ENCODE data around the gene CEPT1. TPM values are rescaled to one million over a fixed set of nuclear protein-coding genes. Genes with fewer than 3 reads are reported as not detected.
A peak's percentile ranks its signal among the peaks of the same experiment; 100 is the strongest.

The CEPT1 gene
- total RNA-seq, 1 donor from 2014 or later, result 37.8 TPM

DNA sequence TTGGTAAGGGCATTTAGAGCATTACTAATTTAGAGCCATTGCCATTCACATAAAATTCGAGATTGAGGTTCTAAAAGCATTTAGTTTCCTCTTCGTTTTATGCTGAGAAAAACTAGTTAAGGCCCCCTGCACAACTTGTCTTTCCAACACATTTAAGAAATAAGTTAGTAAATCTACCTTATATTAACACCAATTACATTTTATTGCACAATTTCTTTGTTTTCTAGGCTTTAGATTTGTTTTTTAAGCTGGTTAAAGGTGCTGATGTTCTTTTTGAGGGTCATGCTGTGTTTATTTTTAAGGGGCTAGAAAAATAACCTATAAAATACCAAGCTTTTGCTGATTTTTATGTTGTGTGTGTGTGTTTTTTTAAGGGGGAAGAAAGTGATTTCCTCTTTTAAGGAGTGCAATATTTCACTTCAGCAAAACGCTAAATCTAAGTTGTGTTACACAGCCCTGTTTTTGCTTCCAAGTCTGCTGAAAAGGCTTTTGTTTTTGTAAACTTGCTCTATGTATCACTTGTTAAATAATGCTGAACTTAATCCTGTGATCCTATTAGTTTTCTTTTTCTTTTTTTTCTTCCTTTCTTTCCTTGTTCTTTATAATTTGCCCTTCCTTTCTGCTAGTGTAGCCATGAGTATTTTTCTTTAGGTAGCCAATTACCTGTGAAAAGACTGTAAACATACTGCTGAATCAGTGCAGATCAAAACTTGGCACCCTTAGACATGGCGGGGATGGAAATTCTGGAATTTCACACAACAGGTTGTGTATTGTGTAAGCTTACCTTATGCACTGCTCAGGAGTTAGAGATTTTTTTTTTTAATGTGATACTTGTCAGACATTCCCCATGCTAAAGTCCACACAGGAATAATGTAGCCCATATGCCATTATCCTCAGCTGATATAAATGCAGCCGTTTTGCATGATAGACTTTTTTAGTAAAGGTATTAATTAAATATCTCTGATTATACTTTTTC lies 1.5 kb downstream of the CEPT1 start:
- peaks cover 49% of the 10 kb centered on the region for H3K4me1 ChIP-seq
- intact Hi-C loops (cut with DNase I), result no loop called here
- TF ChIP-seq, protein P1, sequence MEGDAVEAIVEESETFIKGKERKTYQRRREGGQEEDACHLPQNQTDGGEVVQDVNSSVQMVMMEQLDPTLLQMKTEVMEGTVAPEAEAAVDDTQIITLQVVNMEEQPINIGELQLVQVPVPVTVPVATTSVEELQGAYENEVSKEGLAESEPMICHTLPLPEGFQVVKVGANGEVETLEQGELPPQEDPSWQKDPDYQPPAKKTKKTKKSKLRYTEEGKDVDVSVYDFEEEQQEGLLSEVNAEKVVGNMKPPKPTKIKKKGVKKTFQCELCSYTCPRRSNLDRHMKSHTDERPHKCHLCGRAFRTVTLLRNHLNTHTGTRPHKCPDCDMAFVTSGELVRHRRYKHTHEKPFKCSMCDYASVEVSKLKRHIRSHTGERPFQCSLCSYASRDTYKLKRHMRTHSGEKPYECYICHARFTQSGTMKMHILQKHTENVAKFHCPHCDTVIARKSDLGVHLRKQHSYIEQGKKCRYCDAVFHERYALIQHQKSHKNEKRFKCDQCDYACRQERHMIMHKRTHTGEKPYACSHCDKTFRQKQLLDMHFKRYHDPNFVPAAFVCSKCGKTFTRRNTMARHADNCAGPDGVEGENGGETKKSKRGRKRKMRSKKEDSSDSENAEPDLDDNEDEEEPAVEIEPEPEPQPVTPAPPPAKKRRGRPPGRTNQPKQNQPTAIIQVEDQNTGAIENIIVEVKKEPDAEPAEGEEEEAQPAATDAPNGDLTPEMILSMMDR (IDR thresholded peaks at IDR 0.05), result no peak
- no peak for TF ChIP-seq POLR2A (IDR thresholded peaks at IDR 0.05)

DNA sequence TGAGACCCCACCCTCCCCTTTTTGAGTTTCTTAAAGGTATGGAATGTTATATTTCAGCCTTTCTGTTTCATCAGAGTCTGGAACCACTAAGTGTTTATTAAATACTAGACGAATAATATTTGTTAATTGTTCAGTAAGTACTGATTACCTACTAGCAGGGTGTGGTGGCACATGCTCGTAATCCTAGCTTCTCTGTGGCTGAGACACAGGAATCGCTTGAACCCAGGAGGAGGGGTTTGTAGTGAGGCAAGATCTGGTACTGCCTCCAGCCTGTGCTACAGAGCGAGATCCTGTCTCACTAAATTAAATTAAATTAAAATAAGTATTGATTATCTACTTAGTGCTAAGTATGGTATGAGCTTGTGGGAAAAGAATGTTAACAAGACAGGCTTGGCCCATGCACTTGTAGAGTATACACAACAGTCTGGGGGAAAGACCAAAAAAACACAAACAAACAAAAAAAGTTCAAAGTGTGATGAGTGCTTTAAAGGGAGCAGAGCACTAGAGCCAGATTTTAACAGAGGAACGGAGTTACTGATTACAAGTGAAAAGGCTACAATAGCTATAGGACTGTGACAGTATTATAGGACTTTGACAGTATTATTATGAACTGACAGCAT lies 2.4 kb downstream of the CEPT1 start:
- no peak overlapping the region for H3K4me3 ChIP-seq
- DNase-seq (ENCODE audit: extremely low spot score in 2 of 2), result no peak
- H3K4me1 ChIP-seq, result peaks cover 49% of the 10 kb centered on the region
- intact Hi-C loops (cut with DNase I), result no loop called here
- no peak for TF ChIP-seq POLR2A (IDR thresholded peaks at IDR 0.05)
- TF ChIP-seq, protein P1 (IDR thresholded peaks at IDR 0.05), result no peak
- H3K36me3 ChIP-seq, result peaks cover 0 to under 1% of the 10 kb centered on the region in 2 donors
- no peaks in the 10 kb centered on the region for H3K9me3 ChIP-seq
- no peaks in the 10 kb centered on the region for H3K27me3 ChIP-seq
- no peak overlapping the region for H3K27ac ChIP-seq

More for the DNA sequence above, 1.5 kb downstream of the CEPT1 start:
- H3K27ac ChIP-seq, result no peak overlapping the region
- no peaks in the 10 kb centered on the region for H3K27me3 ChIP-seq
- peak overlapping the region; percentile 83 to 94 for H3K4me3 ChIP-seq
- H3K9me3 ChIP-seq, result no peaks in the 10 kb centered on the region
- no peak for DNase-seq (ENCODE audit: extremely low spot score in 2 of 2)
- H3K36me3 ChIP-seq, result no peaks in the 10 kb centered on the region

DNA sequence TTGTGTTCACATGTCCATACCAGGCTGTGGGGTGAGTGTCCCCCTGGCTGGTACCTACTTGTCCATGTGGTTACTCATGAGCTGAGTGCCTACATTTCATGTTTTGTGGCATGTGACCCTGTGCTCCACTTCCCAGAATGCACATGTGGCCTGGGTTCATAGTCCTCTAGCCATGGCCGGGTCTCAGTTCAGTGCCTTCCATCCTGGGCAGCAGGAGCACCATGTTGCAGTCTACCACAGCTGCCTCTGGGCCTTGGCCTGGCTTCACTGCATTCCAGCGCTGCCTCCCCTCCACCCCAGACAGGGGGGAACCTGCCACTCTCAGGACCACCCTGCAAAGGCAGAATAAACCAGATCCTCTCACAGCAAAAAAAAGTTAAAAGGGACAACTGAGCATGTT lies 5.5 kb downstream of the CEPT1 start:
- Histone ChIP-seq H3K27me3 (no peaks in the 10 kb centered on the region), H3K27ac (no peak overlapping the region), H3K4me1 (peaks cover 32% of the 10 kb centered on the region), H3K9me3 (no peaks in the 10 kb centered on the region), H3K4me3 (no peak overlapping the region), H3K36me3 (peaks cover 0 to 10% of the 10 kb centered on the region in 2 donors)
- no peak for DNase-seq (ENCODE audit: extremely low spot score in 2 of 2)
- TF ChIP-seq, protein P1 (IDR thresholded peaks at IDR 0.05), result no peak
- TF ChIP-seq POLR2A (IDR thresholded peaks at IDR 0.05) (no peak), POLR2AphosphoS5 (IDR thresholded peaks at IDR 0.05; ENCODE audit: insufficient read depth in 1 of 2, low read depth in 1 of 2) (no peak)
- intact Hi-C loops (cut with DNase I), result no loop called here

DNA sequence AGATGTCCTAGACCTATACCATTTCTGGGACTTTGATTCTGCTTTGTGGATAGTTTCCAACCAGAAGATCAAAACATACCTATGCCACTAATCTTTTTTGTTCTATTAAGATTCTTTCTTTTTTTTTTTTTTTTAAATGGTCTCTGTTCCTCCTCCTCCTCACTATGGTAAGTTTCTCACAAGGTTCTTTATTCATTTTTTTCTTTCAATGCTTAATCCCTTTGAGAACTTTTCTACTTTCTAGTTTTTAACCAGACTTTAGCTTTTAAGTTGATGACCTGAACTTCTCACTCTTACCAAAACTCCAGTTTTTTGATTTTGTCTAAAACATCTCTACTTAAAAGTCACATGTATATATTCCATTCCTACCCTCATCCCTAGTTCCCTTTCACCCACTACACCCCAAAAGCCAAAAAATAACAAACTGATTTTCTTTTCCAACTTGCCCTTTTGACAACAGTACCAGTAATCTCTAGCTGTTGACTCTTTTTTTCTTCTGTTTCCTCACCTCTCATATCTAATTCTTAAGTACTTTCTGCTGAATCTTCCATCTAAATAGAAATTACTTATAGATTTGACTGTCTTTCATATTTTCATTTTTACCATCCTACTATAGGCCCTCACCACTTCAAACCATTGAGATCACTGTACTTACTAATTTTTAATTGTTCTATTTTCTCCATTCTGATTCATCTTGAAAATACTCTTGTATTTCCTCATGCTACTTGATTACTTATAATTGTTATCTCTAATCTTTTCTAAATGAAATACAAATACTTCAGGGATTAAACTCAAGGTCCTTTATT lies 6.1 kb downstream of the CEPT1 start:
- Histone ChIP-seq H3K4me3 (no peak overlapping the region), H3K27ac (no peak overlapping the region), H3K27me3 (no peaks in the 10 kb centered on the region), H3K36me3 (peaks cover 0 to 16% of the 10 kb centered on the region in 2 donors), H3K9me3 (no peaks in the 10 kb centered on the region), H3K4me1 (peaks cover 26% of the 10 kb centered on the region)
- intact Hi-C loops (cut with DNase I), result no loop called here
- no peak for TF ChIP-seq POLR2AphosphoS5 (IDR thresholded peaks at IDR 0.05; ENCODE audit: insufficient read depth in 1 of 2, low read depth in 1 of 2)
- DNase-seq (ENCODE audit: extremely low spot score in 2 of 2), result no peak

DNA sequence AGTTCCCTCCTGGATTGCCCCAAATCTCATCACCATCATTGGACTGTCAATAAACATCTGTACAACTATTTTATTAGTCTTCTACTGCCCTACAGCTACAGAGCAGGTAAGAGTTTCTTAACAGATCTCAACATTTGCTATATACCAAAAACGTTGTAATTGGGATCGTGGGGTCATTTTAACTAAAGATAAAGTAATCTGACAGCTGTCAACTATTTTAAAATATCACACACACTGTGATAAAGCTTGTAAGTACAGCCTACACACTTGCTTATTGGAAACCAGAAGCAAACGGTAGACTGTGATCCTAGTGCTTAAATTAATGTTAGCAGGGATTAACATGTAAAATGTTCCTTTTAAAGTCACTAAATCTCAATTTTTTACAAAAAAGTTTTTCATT lies 7.9 kb downstream of the CEPT1 start:
- DNase-seq (ENCODE audit: extremely low spot score in 2 of 2), result no peak
- Histone ChIP-seq H3K27ac (no peak overlapping the region), H3K36me3 (peaks cover 0 to 21% of the 10 kb centered on the region in 2 donors), H3K27me3 (no peaks in the 10 kb centered on the region), H3K4me3 (no peak overlapping the region), H3K9me3 (no peaks in the 10 kb centered on the region), H3K4me1 (peaks cover 19% of the 10 kb centered on the region)
- intact Hi-C loops (cut with DNase I), result no loop called here
- TF ChIP-seq, protein P1 (IDR thresholded peaks at IDR 0.05), result no peak
- TF ChIP-seq POLR2A (IDR thresholded peaks at IDR 0.05) (no peak), POLR2AphosphoS5 (IDR thresholded peaks at IDR 0.05; ENCODE audit: insufficient read depth in 1 of 2, low read depth in 1 of 2) (no peak)
